NCI-H187 treated with DMSO at 0.1 percent for 48 hours (cell line): ENCODE results near the gene ZNF695.

Experiments
- DNase-seq: peaks from one replicate; lab custom pipeline; 2025; lab: John Stamatoyannopoulos, UW

ZNF695 gene

DNA sequence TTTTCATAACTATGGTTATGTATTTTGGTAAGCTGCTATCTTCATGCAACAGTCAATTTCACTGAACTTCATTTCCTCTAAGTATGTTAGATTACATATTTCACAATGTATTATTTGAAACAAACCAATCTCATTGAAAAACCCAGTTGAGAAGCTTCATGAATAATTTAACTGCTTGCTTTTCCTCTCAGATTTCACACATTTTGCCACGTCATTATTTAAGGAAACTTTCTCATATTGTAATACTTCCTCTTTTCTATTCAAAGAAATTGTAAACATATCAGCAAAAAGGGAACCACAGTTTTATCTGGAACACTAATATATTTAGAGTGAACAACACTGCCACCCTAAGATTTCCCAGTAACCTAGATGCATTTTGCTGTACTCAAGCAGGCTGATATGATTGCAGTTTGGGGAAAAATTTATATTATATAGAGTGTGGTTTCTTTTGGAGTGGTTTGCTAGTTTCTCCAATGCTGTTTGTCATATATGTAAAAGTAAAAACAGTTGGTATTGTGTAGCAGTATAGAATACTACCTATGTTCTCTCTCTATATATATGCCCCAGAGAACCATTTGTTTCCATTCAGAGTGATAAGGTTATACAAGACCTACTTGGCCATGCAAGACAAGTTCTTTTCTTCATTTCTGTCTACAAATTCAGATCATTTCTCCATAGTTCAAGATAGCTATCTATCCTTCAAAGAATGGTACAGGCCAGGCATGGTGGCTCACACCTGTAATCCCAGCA is 47.7 kb downstream of the ZNF695 start:
- no peak for DNase-seq

DNA sequence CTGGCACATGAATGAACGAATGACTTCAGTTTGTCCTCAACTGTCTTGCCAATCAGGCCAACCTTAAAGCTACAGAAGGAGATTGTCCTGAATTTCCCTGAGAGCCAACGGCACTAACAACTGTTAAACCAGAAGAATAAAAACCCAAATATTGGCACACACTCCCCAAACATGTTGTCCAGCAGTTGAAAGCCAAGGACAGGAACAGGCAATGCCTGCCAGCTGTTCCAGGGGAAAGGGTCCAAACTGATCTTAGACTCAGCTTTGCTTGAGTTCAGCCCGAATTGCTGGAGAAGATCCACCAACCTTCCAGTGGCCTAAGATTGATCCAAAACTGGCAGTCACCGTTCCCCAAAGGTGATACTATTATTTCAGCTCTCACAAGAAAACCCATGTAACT is 53.7 kb downstream of the ZNF695 start:
- no peak for DNase-seq

DNA sequence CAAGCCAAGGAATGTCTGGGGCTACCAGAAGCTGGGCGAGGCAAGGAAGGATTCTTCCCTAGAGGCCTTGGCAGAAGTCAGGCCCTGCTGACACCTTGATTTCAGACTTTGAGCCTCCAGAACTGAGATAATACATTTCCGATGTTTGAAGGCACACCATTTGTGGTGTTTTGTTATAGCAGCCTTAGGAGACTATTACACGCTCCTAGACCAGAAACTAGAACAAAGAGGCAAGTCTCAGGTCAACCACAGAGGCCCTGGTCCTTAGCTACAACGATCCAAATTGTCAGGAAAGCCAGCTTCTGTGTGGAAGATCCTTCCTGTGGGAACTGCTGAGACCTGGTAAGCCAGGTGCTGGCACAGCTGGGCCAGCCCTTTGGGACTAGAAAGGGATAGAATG is 56.4 kb downstream of the ZNF695 start:
- no peak for DNase-seq

DNA sequence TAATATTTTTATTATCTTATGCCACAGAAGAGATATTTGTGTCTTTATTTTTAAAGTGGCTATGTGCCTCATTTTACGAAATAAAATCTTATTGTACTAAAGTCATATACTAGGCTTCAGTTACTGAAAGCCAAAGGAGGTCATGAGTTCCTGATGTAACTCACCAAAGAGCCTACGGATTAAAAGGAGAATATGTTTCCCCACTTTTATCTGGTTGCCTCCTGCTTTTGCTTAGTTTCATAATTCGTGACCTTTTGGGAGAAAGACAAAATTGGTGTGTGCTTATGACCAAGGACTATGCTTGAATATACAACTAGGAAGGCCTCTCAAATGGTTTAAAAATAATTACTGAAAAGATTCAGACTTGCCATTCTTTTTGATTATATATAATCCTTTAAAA is 57.9 kb downstream of the ZNF695 start:
- no peak for DNase-seq

DNA sequence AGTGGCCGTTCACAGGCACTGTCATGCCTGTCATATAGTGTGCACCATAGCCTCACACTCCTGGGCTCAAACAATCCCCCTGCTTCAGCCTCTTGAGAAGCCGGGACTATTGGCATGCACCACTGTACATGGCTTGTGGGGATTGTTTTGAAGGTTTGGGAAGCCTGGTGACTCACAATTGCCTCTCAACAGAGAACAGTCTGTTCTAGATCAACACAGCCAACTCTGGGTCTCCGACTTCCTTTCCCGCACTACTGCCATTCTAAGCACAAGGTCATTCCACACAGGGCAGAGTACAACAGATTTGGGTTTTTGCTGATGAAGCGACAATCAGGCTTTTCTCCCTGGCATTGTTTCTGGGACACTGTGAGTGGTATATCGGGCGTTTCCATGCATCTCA is 60.6 kb downstream of the ZNF695 start:
- DNase-seq: no peak

DNA sequence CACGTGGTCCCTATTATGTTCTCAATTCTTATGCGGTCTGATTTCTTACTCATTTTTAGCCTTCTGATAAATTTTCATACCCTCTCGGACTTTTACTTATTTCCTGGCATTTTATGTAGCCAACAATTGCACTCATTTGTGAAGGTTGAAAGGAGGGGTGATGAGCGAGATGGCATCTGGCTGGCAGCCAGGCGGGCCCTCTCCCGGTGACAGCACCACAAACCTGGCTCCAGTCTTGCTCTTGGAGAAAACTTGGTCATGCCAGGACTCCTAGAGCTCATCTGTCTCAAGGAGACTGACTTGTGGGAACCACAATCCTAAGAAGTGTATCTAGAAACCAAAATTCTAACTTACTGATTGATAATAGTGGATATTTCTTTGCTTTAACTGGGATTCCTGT is 61.5 kb downstream of the ZNF695 start:
- no peak for DNase-seq
